ENCODE results near the gene LRBA.

LRBA gene

GRCh38 chr4:151043803-151044515 lies 28.9 kb upstream of the LRBA start:
- H3K4me3 ChIP-seq (ENCODE audit: low read length): no peak overlapping the region
- no peak overlapping the region for H3K27ac ChIP-seq (ENCODE audit: low read depth, low read length)
- no peaks in the 10 kb centered on the region for H3K36me3 ChIP-seq (ENCODE audit: control insufficient read depth, low read length)
- H3K27me3 ChIP-seq (ENCODE audit: control insufficient read depth, low read length): no peaks in the 10 kb centered on the region
- no peak overlapping the region for H3K4me2 ChIP-seq (ENCODE audit: low read length)
- no peaks in the 10 kb centered on the region for H3F3A ChIP-seq (ENCODE audit: control insufficient read depth, insufficient read depth)
- no peaks in the 10 kb centered on the region for H3K4me1 ChIP-seq (ENCODE audit: control insufficient read depth, low read length)
- no peak for TF ChIP-seq CTCF (IDR thresholded peaks at IDR 0.05; ENCODE audit: low read depth, low read length, poor library complexity, severe bottlenecking)
- no peak for TF ChIP-seq EZH2phosphoT487 (IDR thresholded peaks at IDR 0.05; ENCODE audit: borderline replicate concordance, low read length)
- H3K9me3 ChIP-seq (ENCODE audit: control insufficient read depth, insufficient read depth, low read length): no peaks in the 10 kb centered on the region
- no peaks in the 10 kb centered on the region for H3K9me2 ChIP-seq (replicated peaks; ENCODE audit: control insufficient read depth, low read length)
- H4K20me1 ChIP-seq (ENCODE audit: control insufficient read depth, insufficient read depth, low read depth, low read length): no peaks in the 10 kb centered on the region
- no peaks in the 10 kb centered on the region for H3K79me2 ChIP-seq (ENCODE audit: control insufficient read depth, low read length)

GRCh38 chr4:151039733-151040132 lies 24.6 kb upstream of the LRBA start:
- no peak overlapping the region for H3K4me3 ChIP-seq (ENCODE audit: low read length)

GRCh38 chr4:151038452-151039157 lies 23.5 kb upstream of the LRBA start:
- Histone ChIP-seq H4K20me1 (ENCODE audit: control insufficient read depth, insufficient read depth, low read depth, low read length) (no peaks in the 10 kb centered on the region), H3K9me3 (ENCODE audit: control insufficient read depth, insufficient read depth, low read length) (no peaks in the 10 kb centered on the region), H3K9me2 (replicated peaks; ENCODE audit: control insufficient read depth, low read length) (no peaks in the 10 kb centered on the region), H3K27me3 (ENCODE audit: control insufficient read depth, low read length) (no peaks in the 10 kb centered on the region), H3K79me2 (ENCODE audit: control insufficient read depth, low read length) (no peaks in the 10 kb centered on the region), H3K4me1 (ENCODE audit: control insufficient read depth, low read length) (no peaks in the 10 kb centered on the region), H3F3A (ENCODE audit: control insufficient read depth, insufficient read depth) (no peaks in the 10 kb centered on the region), H3K36me3 (ENCODE audit: control insufficient read depth, low read length) (no peaks in the 10 kb centered on the region), H3K27ac (ENCODE audit: low read depth, low read length) (no peak overlapping the region), H3K4me3 (ENCODE audit: low read length) (no peak overlapping the region), H3K4me2 (ENCODE audit: low read length) (no peak overlapping the region)
- TF ChIP-seq CTCF (IDR thresholded peaks at IDR 0.05; ENCODE audit: low read depth, low read length, poor library complexity, severe bottlenecking) (no peak), EZH2phosphoT487 (IDR thresholded peaks at IDR 0.05; ENCODE audit: borderline replicate concordance, low read length) (no peak)

More at GRCh38 chr4:151039733-151040132, 24.6 kb upstream of the LRBA start:
- H3K27ac ChIP-seq (ENCODE audit: low read depth, low read length): no peak overlapping the region
- H3F3A ChIP-seq (ENCODE audit: control insufficient read depth, insufficient read depth): no peaks in the 10 kb centered on the region
- H3K9me2 ChIP-seq (replicated peaks; ENCODE audit: control insufficient read depth, low read length): no peaks in the 10 kb centered on the region
- H3K79me2 ChIP-seq (ENCODE audit: control insufficient read depth, low read length): no peaks in the 10 kb centered on the region
- no peaks in the 10 kb centered on the region for H3K36me3 ChIP-seq (ENCODE audit: control insufficient read depth, low read length)
- H3K27me3 ChIP-seq (ENCODE audit: control insufficient read depth, low read length): no peaks in the 10 kb centered on the region
- no peaks in the 10 kb centered on the region for H4K20me1 ChIP-seq (ENCODE audit: control insufficient read depth, insufficient read depth, low read depth, low read length)
- TF ChIP-seq EZH2phosphoT487 (IDR thresholded peaks at IDR 0.05; ENCODE audit: borderline replicate concordance, low read length): no peak
- no peak for TF ChIP-seq CTCF (IDR thresholded peaks at IDR 0.05; ENCODE audit: low read depth, low read length, poor library complexity, severe bottlenecking)
- no peaks in the 10 kb centered on the region for H3K9me3 ChIP-seq (ENCODE audit: control insufficient read depth, insufficient read depth, low read length)
- H3K4me1 ChIP-seq (ENCODE audit: control insufficient read depth, low read length): no peaks in the 10 kb centered on the region
- H3K4me2 ChIP-seq (ENCODE audit: low read length): no peak overlapping the region
